Central memory CD8-positive, alpha-beta T cell (primary cell): ENCODE measurements around the gene CRISPLD2.
"Not testable (repeated sequence)": the region's sequence is repeated elsewhere in the genome, so short reads cannot be mapped to it uniquely, and the experiment has no call there.

Experiments used
- ATAC-seq: fragments of 150-1000 bp; cut with Tn5 transposase; replicated peaks from 2 replicates; pipeline ENCODE4 v1.10.0; 2022; ENCODE audit warnings: mild to moderate bottlenecking, moderate FRiP score, moderate number of reproducible peaks; ENCODE audit not compliant: poor library complexity, severe bottlenecking; ENCODE audit errors: extremely low read depth
- DNase-seq, 2 donors: peaks; one replicate each; pipeline ENCODE4 v3.0.0; 2021; ENCODE audit warnings: low spot score in 2 of 2
- H3K27ac Mint-ChIP-seq: one replicate; pipeline ENCODE4 v1.8.0; 2022; ENCODE audit warnings: low read depth, mild to moderate bottlenecking, moderate library complexity, mixed read lengths
- H3K27me3 Mint-ChIP-seq: one replicate; pipeline ENCODE4 v1.8.0; 2022; ENCODE audit warnings: mixed read lengths
- H3K36me3 Mint-ChIP-seq: one replicate; pipeline ENCODE4 v1.8.0; 2022; ENCODE audit warnings: mild to moderate bottlenecking, moderate library complexity, mixed read lengths; ENCODE audit not compliant: insufficient read depth
- H3K4me1 Mint-ChIP-seq: one replicate; pipeline ENCODE4 v1.8.0; 2022; ENCODE audit warnings: mixed read lengths
- H3K4me3 Mint-ChIP-seq: one replicate; pipeline ENCODE4 v1.8.0; 2022; ENCODE audit warnings: mild to moderate bottlenecking, moderate library complexity, mixed read lengths
- H3K9me3 Mint-ChIP-seq: one replicate; pipeline ENCODE4 v1.8.0; 2022; ENCODE audit warnings: mixed read lengths

CRISPLD2 gene

GRCh38 chr16:84937196-84938005 lies 117.6 kb downstream of the CRISPLD2 start:
- no peak overlapping the region for H3K27ac Mint-ChIP-seq
- peaks cover 42% of the 10 kb centered on the region for H3K27me3 Mint-ChIP-seq
- H3K4me3 Mint-ChIP-seq: no peak overlapping the region
- no peaks in the 10 kb centered on the region for H3K4me1 Mint-ChIP-seq
- H3K36me3 Mint-ChIP-seq: peaks cover 2% of the 10 kb centered on the region
- ATAC-seq (no peak), DNase-seq (no peak)
- H3K9me3 Mint-ChIP-seq: no peaks in the 10 kb centered on the region

GRCh38 chr16:84938616-84939015 lies 118.8 kb downstream of the CRISPLD2 start:
- not testable (repeated sequence) for H3K36me3 Mint-ChIP-seq, H3K4me1 Mint-ChIP-seq, H3K4me3 Mint-ChIP-seq, H3K9me3 Mint-ChIP-seq, DNase-seq, ATAC-seq, H3K27ac Mint-ChIP-seq
- peaks cover 47% of the 10 kb centered on the region for H3K27me3 Mint-ChIP-seq

- H3K4me3 Mint-ChIP-seq: no peak overlapping the region
- DNase-seq (no peak), ATAC-seq (no peak)
These were observed 121.1 kb downstream of the CRISPLD2 start for GRCh38 chr16:84940670-84941551.

GRCh38 chr16:84941921-84942320 lies 122.1 kb downstream of the CRISPLD2 start:
- H3K27ac Mint-ChIP-seq: no peak overlapping the region
- DNase-seq (no peak), ATAC-seq (no peak)
- peaks cover 2% of the 10 kb centered on the region for H3K36me3 Mint-ChIP-seq
- no peak overlapping the region for H3K4me3 Mint-ChIP-seq
- H3K27me3 Mint-ChIP-seq: peaks cover 60% of the 10 kb centered on the region
- H3K9me3 Mint-ChIP-seq: no peaks in the 10 kb centered on the region
- no peaks in the 10 kb centered on the region for H3K4me1 Mint-ChIP-seq

More at GRCh38 chr16:84940670-84941551, 121.1 kb downstream of the CRISPLD2 start:
- Mint-ChIP-seq H3K4me1 (no peaks in the 10 kb centered on the region), H3K27ac (no peak overlapping the region), H3K36me3 (peaks cover 2% of the 10 kb centered on the region), H3K9me3 (no peaks in the 10 kb centered on the region), H3K27me3 (peaks cover 60% of the 10 kb centered on the region)

GRCh38 chr16:84942786-84943185 lies 123.0 kb downstream of the CRISPLD2 start:
- H3K27ac Mint-ChIP-seq: no peak overlapping the region
- no peak for ATAC-seq
- no peaks in the 10 kb centered on the region for H3K4me1 Mint-ChIP-seq
- H3K9me3 Mint-ChIP-seq: no peaks in the 10 kb centered on the region
- peaks cover 2% of the 10 kb centered on the region for H3K36me3 Mint-ChIP-seq
- DNase-seq: no peak
- H3K4me3 Mint-ChIP-seq: no peak overlapping the region
- H3K27me3 Mint-ChIP-seq: peaks cover 54% of the 10 kb centered on the region

GRCh38 chr16:84943620-84944019 lies 123.8 kb downstream of the CRISPLD2 start:
- peaks cover 2% of the 10 kb centered on the region for H3K36me3 Mint-ChIP-seq
- no peak for DNase-seq
- H3K4me1 Mint-ChIP-seq: no peaks in the 10 kb centered on the region
- peaks cover 49% of the 10 kb centered on the region for H3K27me3 Mint-ChIP-seq
- no peak overlapping the region for H3K4me3 Mint-ChIP-seq
- no peak overlapping the region for H3K27ac Mint-ChIP-seq
- ATAC-seq: no peak
- H3K9me3 Mint-ChIP-seq: no peaks in the 10 kb centered on the region

GRCh38 chr16:84947022-84947421 lies 127.2 kb downstream of the CRISPLD2 start:
- Mint-ChIP-seq H3K27me3 (peaks cover 21% of the 10 kb centered on the region), H3K4me3 (no peak overlapping the region), H3K9me3 (no peaks in the 10 kb centered on the region), H3K27ac (no peak overlapping the region), H3K4me1 (peaks cover 5% of the 10 kb centered on the region), H3K36me3 (peaks cover under 1% of the 10 kb centered on the region)
- ATAC-seq: no peak
- no peak for DNase-seq

- DNase-seq: no peak
- Mint-ChIP-seq H3K36me3 (no peaks in the 10 kb centered on the region), H3K4me3 (no peak overlapping the region), H3K27me3 (peaks cover 16% of the 10 kb centered on the region), H3K9me3 (no peaks in the 10 kb centered on the region), H3K4me1 (peaks cover 5% of the 10 kb centered on the region), H3K27ac (no peak overlapping the region)
- ATAC-seq: peak; percentile 24
These were observed 128.4 kb downstream of the CRISPLD2 start for GRCh38 chr16:84947996-84948850.

- DNase-seq (no peak), ATAC-seq (peak; percentile 11)
- Mint-ChIP-seq H3K27ac (no peak overlapping the region), H3K4me1 (peaks cover 5% of the 10 kb centered on the region), H3K4me3 (no peak overlapping the region), H3K36me3 (no peaks in the 10 kb centered on the region), H3K27me3 (peaks cover 9% of the 10 kb centered on the region), H3K9me3 (no peaks in the 10 kb centered on the region)
These were observed 129.2 kb downstream of the CRISPLD2 start for GRCh38 chr16:84948851-84949610.

- DNase-seq (no peak), ATAC-seq (no peak)
- Mint-ChIP-seq H3K27me3 (peaks cover under 1% of the 10 kb centered on the region), H3K4me3 (no peak overlapping the region), H3K4me1 (peaks cover 5% of the 10 kb centered on the region), H3K36me3 (peaks cover 1% of the 10 kb centered on the region), H3K27ac (peak overlapping the region; percentile 61), H3K9me3 (no peaks in the 10 kb centered on the region)
These were observed 130.1 kb downstream of the CRISPLD2 start for GRCh38 chr16:84949772-84950436.

- DNase-seq (no peak), ATAC-seq (no peak)
- Mint-ChIP-seq H3K27ac (no peak overlapping the region), H3K4me1 (peaks cover 5% of the 10 kb centered on the region), H3K36me3 (peaks cover 1% of the 10 kb centered on the region), H3K9me3 (no peaks in the 10 kb centered on the region), H3K27me3 (no peaks in the 10 kb centered on the region), H3K4me3 (no peak overlapping the region)
These were observed 131.1 kb downstream of the CRISPLD2 start for GRCh38 chr16:84950906-84951305.
